Vagina (tissue), 2 donors: ENCODE results near the gene HSD11B2.

Experiments
- POLR2AphosphoS5 ChIP-seq, 2 donors: sonication (generic); formaldehyde crosslinking; IDR thresholded peaks; one replicate each; pipeline ENCODE4 v1.9.0; 2017; ENCODE audit warnings: antibody characterized with exemption in 2 of 2, mild to moderate bottlenecking in 2 of 2, low read depth in 1 of 2; ENCODE audit not compliant: insufficient read depth in 1 of 2
- TF ChIP-seq, protein P1 (sequence below), 3 experiments: fragments of 450-650 bp in 2 of 3; fragments of 200-600 bp in 1 of 3; sonication (generic) in 1 of 3; IDR thresholded peaks; one replicate each; pipeline ENCODE4 v1.5.1; 2017 to 2019; ENCODE audit warnings: antibody characterized with exemption in 3 of 3, mild to moderate bottlenecking in 2 of 3, moderate library complexity in 2 of 3

DNA sequence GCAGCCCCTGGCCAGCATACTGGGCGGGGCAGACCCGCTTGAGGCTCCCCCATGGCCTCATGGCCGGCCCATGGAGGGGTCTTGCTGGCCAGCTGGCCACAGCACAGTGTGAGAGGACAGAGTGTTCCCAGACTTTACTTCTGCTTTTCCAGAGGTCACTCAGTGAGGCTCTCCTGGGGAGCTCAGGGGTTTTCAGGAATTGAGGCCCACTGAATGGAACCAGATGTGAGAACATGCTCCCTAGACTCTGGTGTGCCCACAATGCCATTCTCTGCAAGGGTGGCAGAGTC lies 28.9 kb downstream of the HSD11B2 start:
- TF ChIP-seq POLR2AphosphoS5 (IDR thresholded peaks at IDR 0.05; ENCODE audit: insufficient read depth in 1 of 2, low read depth in 1 of 2), result peak in 1 of 2 donors; percentile 49
- TF ChIP-seq, protein P1, sequence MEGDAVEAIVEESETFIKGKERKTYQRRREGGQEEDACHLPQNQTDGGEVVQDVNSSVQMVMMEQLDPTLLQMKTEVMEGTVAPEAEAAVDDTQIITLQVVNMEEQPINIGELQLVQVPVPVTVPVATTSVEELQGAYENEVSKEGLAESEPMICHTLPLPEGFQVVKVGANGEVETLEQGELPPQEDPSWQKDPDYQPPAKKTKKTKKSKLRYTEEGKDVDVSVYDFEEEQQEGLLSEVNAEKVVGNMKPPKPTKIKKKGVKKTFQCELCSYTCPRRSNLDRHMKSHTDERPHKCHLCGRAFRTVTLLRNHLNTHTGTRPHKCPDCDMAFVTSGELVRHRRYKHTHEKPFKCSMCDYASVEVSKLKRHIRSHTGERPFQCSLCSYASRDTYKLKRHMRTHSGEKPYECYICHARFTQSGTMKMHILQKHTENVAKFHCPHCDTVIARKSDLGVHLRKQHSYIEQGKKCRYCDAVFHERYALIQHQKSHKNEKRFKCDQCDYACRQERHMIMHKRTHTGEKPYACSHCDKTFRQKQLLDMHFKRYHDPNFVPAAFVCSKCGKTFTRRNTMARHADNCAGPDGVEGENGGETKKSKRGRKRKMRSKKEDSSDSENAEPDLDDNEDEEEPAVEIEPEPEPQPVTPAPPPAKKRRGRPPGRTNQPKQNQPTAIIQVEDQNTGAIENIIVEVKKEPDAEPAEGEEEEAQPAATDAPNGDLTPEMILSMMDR (IDR thresholded peaks at IDR 0.05), result no peak
